Stimulated activated CD4-positive, alpha-beta T cell treated with anti-CD3 and anti-CD28 coated beads, Interleukin-1b, Interleukin-23, amount 100 ng/mL, for 48 hours (primary cell): ENCODE results near the gene ODAD4.
A peak's percentile ranks its signal among the peaks of the same experiment; 100 is the strongest.

Experiments used
- DNase-seq: peaks from one replicate; pipeline ENCODE4 v3.0.0-alpha.2; 2020

The ODAD4 gene

GRCh38 chr17:41972571-41973407 lies 42.4 kb downstream of the ODAD4 start:
- no peak for DNase-seq

GRCh38 chr17:41973408-41973811 lies 43.0 kb downstream of the ODAD4 start:
- no peak for DNase-seq

- no peak for DNase-seq
These were observed 43.6 kb downstream of the ODAD4 start for GRCh38 chr17:41974031-41974430.

DNA sequence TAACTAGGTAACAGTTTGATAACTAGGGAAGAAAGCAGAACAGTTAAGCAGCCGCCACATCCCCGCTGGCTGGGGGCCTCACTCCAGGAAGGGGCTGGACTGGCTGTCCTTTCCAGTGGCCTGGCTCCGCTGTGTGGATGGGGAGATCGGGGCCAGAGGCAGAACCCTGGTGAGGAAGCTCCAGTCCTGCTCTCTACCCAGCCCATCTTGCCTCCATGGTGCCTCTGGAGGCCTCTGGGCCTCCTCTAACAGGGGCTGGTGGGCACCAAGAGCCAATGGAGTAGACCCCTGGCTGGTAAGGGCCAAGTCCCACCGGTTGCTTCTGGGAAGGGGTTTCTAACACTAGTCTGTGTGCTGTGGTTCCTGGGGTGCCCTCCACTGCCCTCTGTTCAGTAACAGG lies 44.2 kb downstream of the ODAD4 start:
- DNase-seq = no peak

GRCh38 chr17:41975099-41976083 lies 45.0 kb downstream of the ODAD4 start:
- DNase-seq = no peak

GRCh38 chr17:41976142-41976768 lies 45.8 kb downstream of the ODAD4 start:
- DNase-seq = no peak

- no peak for DNase-seq
These were observed 47.6 kb downstream of the ODAD4 start for GRCh38 chr17:41977991-41978390.

- no peak for DNase-seq
These were observed 51.8 kb downstream of the ODAD4 start for GRCh38 chr17:41982026-41982760.

DNA sequence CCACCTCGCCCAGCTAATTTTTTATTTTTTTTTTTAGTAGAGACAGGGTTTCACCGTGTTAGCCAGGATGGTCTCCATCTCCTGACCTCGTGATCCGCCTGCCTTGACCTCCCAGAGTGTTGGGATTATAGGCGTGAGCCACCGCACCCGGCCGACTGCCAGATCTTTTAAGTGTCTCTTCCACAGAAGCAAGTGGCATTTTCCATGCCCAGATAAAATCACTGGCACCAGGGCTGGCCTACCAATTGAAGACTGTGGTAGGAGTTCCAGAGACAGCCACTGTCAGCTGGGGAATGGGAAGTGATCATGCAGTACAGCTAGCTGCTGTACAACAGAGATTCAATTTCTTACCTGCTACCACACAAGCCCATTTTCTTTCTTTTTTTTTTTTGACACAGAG lies 54.0 kb downstream of the ODAD4 start:
- no peak for DNase-seq

DNA sequence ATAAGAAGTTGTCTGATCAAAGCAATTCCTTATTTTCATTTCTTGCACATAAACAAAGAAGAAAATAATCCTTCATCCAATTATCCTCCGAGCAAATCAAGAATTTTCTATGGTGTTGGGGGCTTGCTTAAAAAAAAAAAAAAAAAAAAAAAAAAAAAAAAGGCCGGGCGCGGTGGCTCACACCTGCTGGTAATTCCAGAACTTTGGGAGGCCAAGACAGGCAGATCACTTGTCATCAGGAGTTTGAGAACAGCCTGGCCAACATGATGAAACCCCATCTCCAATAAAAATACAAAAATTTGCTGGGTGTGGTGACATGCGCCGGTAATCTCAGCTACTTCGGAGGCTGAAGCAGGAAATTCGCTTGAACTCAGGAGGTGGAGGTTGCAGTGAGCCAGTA lies 55.5 kb downstream of the ODAD4 start:
- no peak for DNase-seq

- DNase-seq = no peak
These were observed 56.2 kb downstream of the ODAD4 start for GRCh38 chr17:41986634-41987033.

DNA sequence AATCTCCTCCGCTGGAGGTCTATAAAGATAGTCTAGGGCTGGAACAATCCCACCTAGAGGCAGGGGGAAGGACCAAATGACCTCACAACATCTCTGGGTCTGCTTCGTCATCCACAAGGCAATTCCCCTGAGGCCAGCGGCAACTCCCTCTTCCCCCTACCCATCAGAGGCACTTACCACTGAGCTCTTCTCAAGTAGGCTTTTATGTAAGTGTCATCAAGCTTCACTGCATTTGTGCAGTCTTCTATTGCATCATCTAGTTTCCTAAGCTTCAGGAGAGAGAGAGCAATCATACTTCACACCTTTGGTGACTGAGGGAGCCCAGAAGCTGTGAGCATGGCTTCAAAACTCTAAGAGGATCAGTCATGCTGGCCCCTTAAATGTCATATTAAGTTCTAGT lies 57.2 kb downstream of the ODAD4 start:
- peak; percentile 33 for DNase-seq

DNA sequence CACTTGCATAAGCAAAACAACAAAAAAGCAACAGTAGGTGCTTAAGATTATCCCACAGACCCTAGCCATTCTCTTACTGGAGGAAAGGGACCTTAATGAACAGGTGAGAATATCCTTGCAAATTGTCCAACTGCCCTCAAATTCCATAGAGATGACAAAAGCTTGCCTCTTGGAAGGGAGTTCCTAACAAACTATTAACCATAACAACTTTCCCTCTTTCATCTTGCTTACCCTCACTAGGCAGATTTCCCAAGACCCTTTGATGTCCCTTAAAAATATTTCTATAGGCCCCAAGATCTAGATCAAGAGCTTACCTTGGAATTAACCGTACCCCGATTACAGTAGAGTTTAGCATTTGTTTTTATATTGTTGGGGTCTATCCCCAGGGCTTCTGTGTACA lies 58.0 kb downstream of the ODAD4 start:
- DNase-seq = no peak

DNA sequence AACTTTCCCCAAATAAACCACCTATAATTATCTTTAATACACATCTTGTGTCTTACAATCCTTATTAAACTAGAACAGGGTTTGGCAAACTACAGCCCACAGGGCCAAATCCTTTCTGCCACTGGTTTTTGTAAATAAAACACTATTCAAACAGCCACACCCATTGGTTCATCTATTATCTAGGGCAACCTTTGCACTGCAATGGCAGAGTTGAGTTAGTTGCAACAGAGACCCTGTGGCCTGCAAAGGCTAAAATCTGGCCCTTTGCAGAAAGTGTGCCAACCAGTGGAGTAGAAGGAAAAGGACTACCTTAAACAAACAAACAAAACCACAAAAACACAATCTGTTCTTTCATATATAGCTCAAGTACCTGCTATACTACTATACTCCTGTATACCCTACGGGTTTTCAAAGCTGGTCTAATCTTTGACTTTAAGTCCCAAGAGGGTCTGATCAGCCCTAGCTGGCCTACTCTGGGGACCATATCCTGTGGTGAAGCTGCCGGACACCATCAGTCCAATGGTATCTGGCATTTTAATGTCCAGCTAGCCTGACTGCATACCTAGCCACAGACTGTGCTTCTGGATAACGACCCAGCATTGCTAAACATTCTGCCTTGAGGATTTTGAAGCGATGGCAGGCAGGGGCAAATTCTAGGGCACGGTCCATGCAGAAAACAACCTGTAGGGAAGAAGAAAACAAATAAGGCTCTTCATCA lies 59.4 kb downstream of the ODAD4 start:
- DNase-seq = no peak

GRCh38 chr17:41992576-41992975 lies 62.2 kb downstream of the ODAD4 start:
- no peak for DNase-seq

- DNase-seq = no peak
These were observed 66.4 kb downstream of the ODAD4 start for GRCh38 chr17:41996855-41997164.

GRCh38 chr17:41998497-41998896 lies 68.1 kb downstream of the ODAD4 start:
- no peak for DNase-seq

- no peak for DNase-seq
These were observed 70.2 kb downstream of the ODAD4 start for GRCh38 chr17:42000413-42001133.

- DNase-seq = no peak
These were observed 71.3 kb downstream of the ODAD4 start for GRCh38 chr17:42001729-42002128.

- no peak for DNase-seq
These were observed 71.9 kb downstream of the ODAD4 start for GRCh38 chr17:42002175-42002791.

DNA sequence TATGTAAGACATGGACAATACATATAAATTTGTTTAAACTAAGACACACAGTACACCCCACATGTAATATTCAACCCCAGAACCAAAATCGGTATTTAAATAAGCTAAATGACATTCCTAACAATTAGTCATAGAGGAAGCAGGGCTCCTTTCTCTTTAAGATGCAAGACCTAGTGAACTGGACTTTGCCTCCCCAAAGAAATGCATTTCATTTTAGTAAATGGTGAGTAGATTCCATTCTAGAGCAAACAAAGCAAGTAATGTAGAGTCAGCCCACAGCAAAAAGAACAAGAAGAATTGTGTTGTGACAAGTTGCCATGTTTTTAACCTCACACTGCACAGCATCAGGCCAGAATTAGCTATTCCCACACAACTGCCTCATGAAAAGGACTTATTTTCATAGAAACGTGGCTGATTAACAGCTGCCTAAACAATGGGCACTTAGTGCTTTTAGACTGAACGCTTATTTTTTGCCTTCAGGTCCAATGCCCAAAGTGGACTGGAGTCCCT lies 72.4 kb downstream of the ODAD4 start:
- DNase-seq = no peak
